Measurements from ENCODE around the gene LIX1.

LIX1 gene

GRCh38 chr5:97074859-97075489 lies 67.4 kb downstream of the LIX1 start:
- DNase-seq (ENCODE audit: low spot score): no peak

DNA sequence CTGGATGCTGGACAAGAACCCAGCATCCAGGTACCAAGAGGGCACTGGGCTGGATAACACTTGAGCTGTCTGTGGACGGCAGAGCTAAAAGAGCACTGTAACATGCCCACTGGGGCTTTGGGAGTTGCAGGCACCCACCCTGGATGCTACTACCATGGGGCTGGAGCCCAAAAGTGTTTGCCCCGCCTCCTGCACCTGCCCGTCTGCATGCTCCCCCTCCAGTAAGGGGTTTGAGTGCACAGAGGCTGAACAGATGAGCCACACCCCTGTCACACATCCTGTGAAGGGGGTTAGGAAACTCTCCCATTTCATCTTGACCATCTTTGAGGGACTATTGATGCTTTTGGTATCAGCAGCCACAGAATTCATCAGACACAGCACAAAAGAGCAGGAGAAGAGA lies 69.0 kb downstream of the LIX1 start:
- DNase-seq (ENCODE audit: low spot score): no peak

DNA sequence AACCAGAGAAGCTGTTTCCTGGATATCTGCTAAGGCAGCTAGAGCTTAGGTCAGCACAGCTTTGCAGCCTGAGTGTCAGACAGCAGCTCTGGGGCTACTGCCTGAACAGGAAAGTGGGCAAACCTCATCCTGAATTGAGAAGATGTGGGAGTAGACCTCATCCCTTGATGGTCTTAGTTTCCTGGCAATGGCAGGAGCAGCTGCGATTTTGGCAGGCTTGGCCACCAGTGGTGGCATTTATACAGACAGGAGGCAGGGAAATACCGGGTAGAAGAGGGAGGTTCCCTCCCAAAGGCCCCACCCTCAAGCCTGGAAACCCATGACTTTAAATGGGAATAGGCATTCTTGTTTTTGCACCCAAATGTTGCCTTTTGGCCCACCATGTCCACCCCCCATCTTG lies 69.7 kb downstream of the LIX1 start:
- DNase-seq (ENCODE audit: low spot score): no peak

GRCh38 chr5:97071993-97072392 lies 70.4 kb downstream of the LIX1 start:
- no peak for DNase-seq (ENCODE audit: low spot score)

DNA sequence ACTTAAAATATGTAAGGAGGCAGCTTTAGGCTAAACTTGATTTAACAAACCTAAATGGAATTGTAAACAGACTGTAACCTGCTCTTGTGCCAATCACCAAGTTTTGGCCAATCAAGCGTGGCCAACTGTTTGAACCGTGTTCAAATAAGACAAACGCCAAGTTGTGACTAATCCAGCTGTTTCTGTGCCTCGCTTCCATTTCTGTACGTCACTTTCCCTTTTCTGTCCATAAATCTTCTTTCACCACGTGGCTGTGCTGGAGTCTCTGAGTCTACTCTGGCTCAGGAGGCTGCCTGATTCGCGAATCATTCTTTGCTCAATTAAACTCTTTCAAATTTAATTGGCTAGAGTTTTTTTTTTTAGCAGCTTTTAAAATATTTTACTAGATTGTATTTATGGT lies 71.3 kb downstream of the LIX1 start:
- DNase-seq (ENCODE audit: low spot score): no peak

DNA sequence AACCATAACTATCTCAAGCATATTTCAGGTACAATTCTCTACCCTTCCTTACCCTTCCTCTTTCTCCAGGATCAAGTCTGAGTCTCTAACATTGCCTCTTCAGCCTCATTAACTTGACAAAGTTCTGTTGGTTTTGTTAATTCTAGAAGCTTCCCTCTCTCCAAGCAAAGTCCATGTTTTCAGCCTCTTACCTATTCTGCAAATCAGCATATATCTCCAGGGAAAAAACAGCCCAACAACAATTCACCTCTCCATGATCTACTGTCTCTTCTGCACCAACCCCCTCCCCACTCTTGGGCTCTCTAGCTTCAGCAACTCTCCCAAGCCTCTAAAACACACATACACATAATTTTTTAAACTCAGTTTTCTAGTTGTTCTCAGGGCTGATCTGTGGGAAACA lies 72.2 kb downstream of the LIX1 start:
- DNase-seq (ENCODE audit: low spot score): no peak

DNA sequence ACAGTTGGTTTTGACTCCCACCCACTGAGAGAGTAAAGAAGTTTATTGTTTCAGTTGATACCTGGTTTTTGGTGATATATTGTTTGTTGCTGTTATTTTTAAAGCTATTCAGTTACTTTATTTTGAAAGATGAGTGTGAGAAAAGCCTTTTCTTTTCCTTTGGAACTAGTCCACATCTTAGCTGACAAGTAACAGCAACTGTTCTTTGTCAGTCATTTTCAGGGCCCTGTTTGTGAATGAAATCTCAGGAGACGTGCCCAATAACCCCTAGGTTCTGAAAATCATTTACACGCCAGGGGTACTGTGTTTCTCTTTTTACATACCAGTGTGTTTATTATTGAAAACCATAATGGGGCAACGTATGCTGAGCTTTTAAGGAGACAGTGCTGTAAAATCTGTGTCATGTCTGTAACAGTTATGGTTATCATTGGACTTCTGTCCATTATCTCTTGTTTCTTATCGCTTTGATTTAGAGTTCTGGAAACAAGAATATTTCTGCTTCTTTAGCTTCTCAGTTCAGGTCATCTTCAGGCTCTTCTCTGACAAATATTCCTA lies 75.0 kb downstream of the LIX1 start:
- DNase-seq (ENCODE audit: low spot score): no peak

DNA sequence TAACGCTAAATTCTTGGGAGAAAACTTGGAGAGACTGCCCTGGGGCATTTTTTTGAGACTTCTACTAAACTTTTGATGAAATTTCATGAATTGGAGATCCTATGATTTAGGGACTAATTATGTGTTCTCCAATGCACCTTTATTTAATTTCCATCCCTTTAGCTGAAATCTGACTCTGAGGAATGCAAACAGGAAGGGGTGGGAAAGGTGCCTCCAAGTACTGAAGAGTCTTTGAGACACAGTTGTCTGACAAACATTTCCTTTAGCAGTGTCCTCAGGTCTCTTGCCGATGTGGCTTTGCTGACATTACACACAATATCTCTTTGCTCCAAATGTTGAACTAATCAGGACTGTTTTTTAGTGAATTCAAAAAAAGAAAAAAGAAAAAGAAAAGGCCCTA lies 76.9 kb downstream of the LIX1 start:
- DNase-seq (ENCODE audit: low spot score): no peak

DNA sequence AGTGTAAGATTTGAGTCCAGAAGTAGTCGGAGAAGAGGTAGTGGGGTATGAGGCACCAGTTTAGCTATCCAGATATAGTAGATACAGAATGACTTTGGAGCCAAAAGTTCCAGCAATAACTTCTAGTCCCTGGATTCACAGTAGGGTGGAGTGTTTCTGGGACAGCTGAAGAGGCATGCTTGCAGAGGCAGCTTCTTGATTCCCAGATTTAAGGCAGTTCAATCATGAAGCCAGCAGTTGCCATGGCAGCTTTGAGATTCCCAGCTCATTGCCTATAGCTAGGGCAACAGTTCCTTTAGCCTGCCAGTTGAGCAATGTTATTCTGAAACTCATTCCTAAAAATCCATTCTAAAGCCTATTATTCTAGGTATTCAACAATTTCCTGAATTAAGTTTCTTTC lies 79.2 kb downstream of the LIX1 start:
- DNase-seq (ENCODE audit: low spot score): no peak

- no peak for DNase-seq (ENCODE audit: low spot score)
Observed at GRCh38 chr5:97062046-97062445, 80.4 kb downstream of the LIX1 start.

- DNase-seq (ENCODE audit: low spot score): no peak
Observed at GRCh38 chr5:97056263-97056662, 86.1 kb downstream of the LIX1 start.

DNA sequence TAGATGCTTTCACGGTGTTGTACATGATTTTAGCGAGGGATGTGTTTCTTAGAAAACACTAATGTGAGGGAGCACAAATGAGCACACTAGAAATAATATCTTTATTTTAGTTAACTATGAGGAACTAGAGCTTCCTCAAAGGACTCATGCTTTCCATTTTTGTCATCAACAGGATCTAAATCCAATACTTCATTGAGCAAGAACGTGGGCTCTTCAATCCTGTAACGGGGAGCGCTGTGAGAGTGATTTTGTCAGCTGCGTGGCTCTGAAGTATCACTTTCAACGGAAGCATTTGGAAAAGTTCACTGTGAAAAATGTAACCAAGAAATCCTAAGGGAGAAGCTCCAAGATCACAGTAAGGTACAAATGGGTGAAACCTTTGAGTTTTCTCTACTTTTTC lies 93.2 kb downstream of the LIX1 start:
- no peak for DNase-seq (ENCODE audit: low spot score)

GRCh38 chr5:97047076-97047475 lies 95.3 kb downstream of the LIX1 start:
- no peak for DNase-seq (ENCODE audit: low spot score)

- DNase-seq (ENCODE audit: low spot score): no peak
Observed at GRCh38 chr5:97046270-97046982, 96.0 kb downstream of the LIX1 start.

- DNase-seq (ENCODE audit: low spot score): peak; percentile 30
Observed at GRCh38 chr5:97044052-97044451, 98.4 kb downstream of the LIX1 start.

DNA sequence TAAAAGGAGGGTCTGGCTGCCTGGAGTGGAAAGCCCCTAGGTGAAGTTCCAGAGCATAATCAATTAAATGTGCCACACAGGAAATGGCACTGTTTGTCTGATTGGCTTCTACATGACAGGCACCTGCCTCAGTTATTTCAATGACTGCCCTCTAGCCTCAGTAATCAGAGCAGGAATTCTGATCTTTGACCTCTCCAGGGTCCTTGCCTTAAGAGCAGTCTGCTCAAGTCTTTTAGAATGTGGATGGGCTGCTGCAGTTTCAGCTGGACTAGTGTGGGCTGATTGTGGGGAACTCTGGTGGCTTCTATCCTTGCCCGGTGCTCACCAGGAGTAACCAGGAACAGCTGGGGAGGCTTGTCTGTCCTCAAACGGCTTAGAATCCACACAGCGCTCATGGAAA lies 98.9 kb downstream of the LIX1 start:
- DNase-seq (ENCODE audit: low spot score): no peak

DNA sequence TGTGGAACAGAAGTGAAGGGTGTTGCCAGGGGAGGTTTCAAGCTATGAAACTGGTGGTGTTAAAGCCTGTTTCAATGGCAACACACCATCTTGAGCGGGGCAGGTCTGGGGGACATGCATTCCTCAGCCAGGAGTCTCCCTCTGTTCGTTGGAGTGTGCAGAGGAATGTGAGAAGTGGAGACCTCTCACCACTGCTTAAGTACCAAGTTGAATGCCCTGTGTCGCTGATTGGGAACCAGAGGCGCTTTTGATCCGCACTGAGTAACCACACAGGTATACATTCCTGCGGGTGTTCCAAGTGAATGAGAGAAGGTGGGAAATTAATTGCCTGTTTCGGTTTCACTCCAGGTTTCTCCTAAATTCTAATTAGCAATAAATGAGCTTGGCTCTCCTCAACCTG lies 99.4 kb downstream of the LIX1 start:
- DNase-seq (ENCODE audit: low spot score): no peak
